Erythroblast (primary cell): ENCODE results near the gene OTOS.

Experiments used
- GATA1 ChIP-seq: IDR thresholded peaks from 2 replicates; pipeline ENCODE4 v1.6.1; 2011; ENCODE audit warnings: low read depth, mild to moderate bottlenecking, control low read depth, low read length, moderate library complexity
- POLR2A ChIP-seq: IDR thresholded peaks from 2 replicates; pipeline ENCODE4 v1.6.1; 2011; ENCODE audit warnings: mild to moderate bottlenecking, low read length

DNA sequence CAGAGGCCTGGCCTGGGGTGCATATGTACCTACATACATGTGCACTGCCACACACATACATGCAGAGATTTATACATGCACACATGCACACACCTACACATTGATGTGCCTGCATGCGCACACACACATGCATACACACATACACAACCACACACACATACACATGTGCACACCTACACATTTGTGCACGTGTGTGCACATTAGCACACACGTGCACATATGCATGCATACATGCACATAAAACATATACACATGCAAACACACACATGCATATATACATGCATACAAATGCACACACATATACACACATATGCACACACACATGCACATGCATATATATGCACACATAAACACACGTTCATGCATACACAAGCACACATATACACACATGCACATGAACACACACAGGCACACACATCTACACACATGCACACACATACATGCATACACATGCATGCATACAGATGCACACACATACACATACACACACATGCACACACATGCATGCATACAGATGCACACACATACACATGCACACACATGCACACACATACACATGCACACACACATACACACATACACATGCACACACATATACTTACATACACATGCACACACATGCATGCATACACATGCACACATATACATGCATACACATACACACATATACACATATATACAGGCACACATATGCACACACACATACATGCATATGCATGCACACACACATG lies 23.6 kb upstream of the OTOS start:
- no peak for TF ChIP-seq POLR2A
- no peak for TF ChIP-seq GATA1
